ENCODE data around the gene NOL9. TPM values are rescaled to one million over a fixed set of nuclear protein-coding genes. Genes with fewer than 3 reads are reported as not detected.

NOL9 gene
- polyA plus RNA-seq, 1 of the 3 experiments (the other 2 are of a cell fraction), result 7.1 TPM

DNA sequence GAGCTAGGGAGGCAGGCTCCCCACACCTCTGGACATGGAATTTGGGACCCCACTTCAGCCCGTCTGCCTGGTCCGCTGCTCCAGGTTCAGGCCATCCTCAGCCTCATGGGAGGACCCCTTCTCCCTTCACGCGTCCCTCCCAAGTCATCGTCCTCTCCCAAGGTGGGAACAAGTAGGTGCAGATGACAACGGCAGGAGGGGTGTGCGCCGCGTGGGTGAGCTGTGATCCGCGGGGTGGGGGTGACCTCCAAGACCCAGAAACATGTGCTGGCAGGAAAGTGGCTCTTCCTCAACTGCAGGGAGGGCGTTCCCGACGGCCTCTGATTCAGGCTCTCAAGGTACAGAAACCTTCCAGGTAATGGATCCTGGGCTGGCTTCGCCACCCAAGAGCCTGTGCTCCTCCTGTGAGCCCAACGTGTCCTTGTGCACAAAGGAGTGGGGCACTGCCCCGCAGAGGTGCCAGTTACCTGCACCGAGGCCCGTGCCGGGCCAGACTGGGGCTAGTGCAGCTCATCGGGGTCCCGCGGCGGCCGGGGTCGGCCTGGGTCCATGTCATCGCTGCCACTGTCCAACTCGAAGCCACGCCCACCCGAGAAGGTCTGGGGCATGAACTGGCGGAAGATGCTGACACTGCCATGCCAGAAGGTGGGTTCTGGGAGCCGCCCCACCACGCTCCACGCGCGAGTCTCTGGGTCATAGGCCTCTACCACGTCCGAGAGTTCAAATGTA lies 38.7 kb upstream of the NOL9 start:
- ChIA-PET CTCF (interaction anchor here (0.9 to 1.7 kb wide), 3 partner anchors 11 to 39 kb away, joined by 4 to 5 read pairs (median 4); partner anchors contain the start of gene NOL9), POLR2A (no interaction called here)
- no peak overlapping the region for H3K4me2 ChIP-seq
- peaks cover 21% of the 10 kb centered on the region; the same call in 1 of the 2 replicates for H3K79me2 ChIP-seq (ENCODE audit: insufficient read depth)
- TF ChIP-seq RCOR1 (IDR thresholded peaks at IDR 0.05; ENCODE audit: low read length), result no peak
- TF ChIP-seq, protein P1, sequence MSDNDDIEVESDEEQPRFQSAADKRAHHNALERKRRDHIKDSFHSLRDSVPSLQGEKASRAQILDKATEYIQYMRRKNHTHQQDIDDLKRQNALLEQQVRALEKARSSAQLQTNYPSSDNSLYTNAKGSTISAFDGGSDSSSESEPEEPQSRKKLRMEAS (IDR thresholded peaks at IDR 0.05; ENCODE audit: low read depth), result no peak
- TF ChIP-seq, protein P2, sequence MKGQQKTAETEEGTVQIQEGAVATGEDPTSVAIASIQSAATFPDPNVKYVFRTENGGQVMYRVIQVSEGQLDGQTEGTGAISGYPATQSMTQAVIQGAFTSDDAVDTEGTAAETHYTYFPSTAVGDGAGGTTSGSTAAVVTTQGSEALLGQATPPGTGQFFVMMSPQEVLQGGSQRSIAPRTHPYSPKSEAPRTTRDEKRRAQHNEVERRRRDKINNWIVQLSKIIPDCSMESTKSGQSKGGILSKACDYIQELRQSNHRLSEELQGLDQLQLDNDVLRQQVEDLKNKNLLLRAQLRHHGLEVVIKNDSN (IDR thresholded peaks at IDR 0.05; ENCODE audit: borderline replicate concordance, low read depth), result no peak
- no peak for DNase-seq
- H4K20me1 ChIP-seq (ENCODE audit: insufficient read depth), result peaks cover 16% of the 10 kb centered on the region; the same call in 1 of the 2 replicates
- WGBS (ENCODE audit: low lambda C conversion rate), result 99% methylated on average over 17 of the region's 38 CpGs
- no peaks in the 10 kb centered on the region for H3K9me3 ChIP-seq
- peaks cover 4 to 53% of the 10 kb centered on the region in 2 experiments for H3K36me3 ChIP-seq (replicated peaks in 1 of 2; ENCODE audit: control insufficient read depth in 1 of 2, insufficient read depth in 2 of 2, low read length in 1 of 2)
- H3K27me3 ChIP-seq (ENCODE audit: insufficient read depth), result no peaks in the 10 kb centered on the region
- H2AFZ ChIP-seq (ENCODE audit: low read depth), result no peak overlapping the region
- H3F3A ChIP-seq (replicated peaks; ENCODE audit: insufficient read depth), result no peaks in the 10 kb centered on the region
- H3K9ac ChIP-seq, result no peak overlapping the region
- no peaks in the 10 kb centered on the region; a peak in 1 of 4 replicates for H3K4me1 ChIP-seq (ENCODE audit: control insufficient read depth in 1 of 2, insufficient read depth in 2 of 2, low read depth in 1 of 2, low read length in 1 of 2)
- H3K4me3 ChIP-seq (ENCODE audit: low read depth in 2 of 2, low read length in 1 of 2), result no peak overlapping the region
- H3K9me2 ChIP-seq, result no peaks in the 10 kb centered on the region
- H3K27ac ChIP-seq (ENCODE audit: low read depth in 2 of 2, low read length in 1 of 2), result no peak overlapping the region

DNA sequence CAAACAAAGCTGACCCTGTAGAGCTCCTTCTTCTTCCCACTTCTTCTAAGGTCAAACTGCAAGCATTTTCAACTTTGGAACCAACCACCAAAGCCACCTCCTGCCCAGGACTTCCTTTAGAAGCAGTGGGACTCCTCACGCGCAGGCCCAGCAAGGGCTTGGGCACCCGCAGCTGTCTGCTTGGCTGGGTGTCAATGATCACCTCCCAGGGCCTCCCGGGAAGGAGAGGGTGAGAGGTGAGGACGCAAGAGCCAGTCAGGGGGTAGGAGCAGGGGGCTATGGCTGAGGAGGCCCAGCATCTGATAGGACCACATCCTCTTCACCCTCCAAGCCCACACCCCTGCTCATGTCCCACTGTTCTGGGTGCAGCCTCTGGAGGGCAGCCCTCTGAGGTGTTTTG lies 38.1 kb upstream of the NOL9 start:
- Histone ChIP-seq H3K4me3 (ENCODE audit: low read depth in 2 of 2, low read length in 1 of 2) (no peak overlapping the region), H2AFZ (ENCODE audit: low read depth) (no peak overlapping the region), H4K20me1 (ENCODE audit: insufficient read depth) (peaks cover 12% of the 10 kb centered on the region; the same call in 1 of the 2 replicates), H3K36me3 (replicated peaks in 1 of 2; ENCODE audit: control insufficient read depth in 1 of 2, insufficient read depth in 2 of 2, low read length in 1 of 2) (peaks cover 4 to 50% of the 10 kb centered on the region in 2 experiments), H3K27me3 (ENCODE audit: insufficient read depth) (no peaks in the 10 kb centered on the region), H3F3A (replicated peaks; ENCODE audit: insufficient read depth) (no peaks in the 10 kb centered on the region), H3K27ac (ENCODE audit: low read depth in 2 of 2, low read length in 1 of 2) (no peak overlapping the region), H3K9me2 (no peaks in the 10 kb centered on the region), H3K9me3 (no peaks in the 10 kb centered on the region), H3K79me2 (ENCODE audit: insufficient read depth) (peaks cover 17% of the 10 kb centered on the region; the same call in 1 of the 2 replicates), H3K4me1 (ENCODE audit: control insufficient read depth in 1 of 2, insufficient read depth in 2 of 2, low read depth in 1 of 2, low read length in 1 of 2) (no peaks in the 10 kb centered on the region; a peak in 1 of 4 replicates), H3K4me2 (no peak overlapping the region), H3K9ac (no peak overlapping the region)
- CTCF ChIA-PET, result interaction anchor here (1.7 kb wide), 2 partner anchors 10 to 38 kb away, joined by 4 to 5 read pairs; partner anchors contain the start of gene NOL9
- DNase-seq, result no peak
- 80% methylated on average over 5 of the region's 5 CpGs for WGBS (ENCODE audit: low lambda C conversion rate)
- TF ChIP-seq NRF1 (IDR thresholded peaks at IDR 0.05; ENCODE audit: low read depth, low read length) (no peak), SIN3A (IDR thresholded peaks at IDR 0.05; ENCODE audit: borderline replicate concordance, low read depth, low read length) (no peak), MXI1 (IDR thresholded peaks at IDR 0.05; ENCODE audit: low read depth, low read length) (no peak), POLR2AphosphoS5 (IDR thresholded peaks at IDR 0.05; ENCODE audit: low read depth, low read length) (no peak), GATA2 (CRISPR knock-in tag; IDR thresholded peaks at IDR 0.05) (no peak), TAF1 (IDR thresholded peaks at IDR 0.05; ENCODE audit: borderline replicate concordance, low read depth, low read length) (no peak), NFIC (IDR thresholded peaks at IDR 0.05; ENCODE audit: borderline replicate concordance) (no peak), EZH2phosphoT487 (IDR thresholded peaks at IDR 0.05; ENCODE audit: borderline replicate concordance, low read depth) (no peak), RXRA (IDR thresholded peaks at IDR 0.05; ENCODE audit: borderline replicate concordance, low read depth) (no peak), FOXM1 (IDR thresholded peaks at IDR 0.05; ENCODE audit: low read depth) (no peak)
- TF ChIP-seq, protein P3, sequence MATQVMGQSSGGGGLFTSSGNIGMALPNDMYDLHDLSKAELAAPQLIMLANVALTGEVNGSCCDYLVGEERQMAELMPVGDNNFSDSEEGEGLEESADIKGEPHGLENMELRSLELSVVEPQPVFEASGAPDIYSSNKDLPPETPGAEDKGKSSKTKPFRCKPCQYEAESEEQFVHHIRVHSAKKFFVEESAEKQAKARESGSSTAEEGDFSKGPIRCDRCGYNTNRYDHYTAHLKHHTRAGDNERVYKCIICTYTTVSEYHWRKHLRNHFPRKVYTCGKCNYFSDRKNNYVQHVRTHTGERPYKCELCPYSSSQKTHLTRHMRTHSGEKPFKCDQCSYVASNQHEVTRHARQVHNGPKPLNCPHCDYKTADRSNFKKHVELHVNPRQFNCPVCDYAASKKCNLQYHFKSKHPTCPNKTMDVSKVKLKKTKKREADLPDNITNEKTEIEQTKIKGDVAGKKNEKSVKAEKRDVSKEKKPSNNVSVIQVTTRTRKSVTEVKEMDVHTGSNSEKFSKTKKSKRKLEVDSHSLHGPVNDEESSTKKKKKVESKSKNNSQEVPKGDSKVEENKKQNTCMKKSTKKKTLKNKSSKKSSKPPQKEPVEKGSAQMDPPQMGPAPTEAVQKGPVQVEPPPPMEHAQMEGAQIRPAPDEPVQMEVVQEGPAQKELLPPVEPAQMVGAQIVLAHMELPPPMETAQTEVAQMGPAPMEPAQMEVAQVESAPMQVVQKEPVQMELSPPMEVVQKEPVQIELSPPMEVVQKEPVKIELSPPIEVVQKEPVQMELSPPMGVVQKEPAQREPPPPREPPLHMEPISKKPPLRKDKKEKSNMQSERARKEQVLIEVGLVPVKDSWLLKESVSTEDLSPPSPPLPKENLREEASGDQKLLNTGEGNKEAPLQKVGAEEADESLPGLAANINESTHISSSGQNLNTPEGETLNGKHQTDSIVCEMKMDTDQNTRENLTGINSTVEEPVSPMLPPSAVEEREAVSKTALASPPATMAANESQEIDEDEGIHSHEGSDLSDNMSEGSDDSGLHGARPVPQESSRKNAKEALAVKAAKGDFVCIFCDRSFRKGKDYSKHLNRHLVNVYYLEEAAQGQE (IDR thresholded peaks at IDR 0.05; ENCODE audit: low read depth, low read length), result no peak
- TF ChIP-seq, protein P4, sequence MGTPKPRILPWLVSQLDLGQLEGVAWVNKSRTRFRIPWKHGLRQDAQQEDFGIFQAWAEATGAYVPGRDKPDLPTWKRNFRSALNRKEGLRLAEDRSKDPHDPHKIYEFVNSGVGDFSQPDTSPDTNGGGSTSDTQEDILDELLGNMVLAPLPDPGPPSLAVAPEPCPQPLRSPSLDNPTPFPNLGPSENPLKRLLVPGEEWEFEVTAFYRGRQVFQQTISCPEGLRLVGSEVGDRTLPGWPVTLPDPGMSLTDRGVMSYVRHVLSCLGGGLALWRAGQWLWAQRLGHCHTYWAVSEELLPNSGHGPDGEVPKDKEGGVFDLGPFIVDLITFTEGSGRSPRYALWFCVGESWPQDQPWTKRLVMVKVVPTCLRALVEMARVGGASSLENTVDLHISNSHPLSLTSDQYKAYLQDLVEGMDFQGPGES (IDR thresholded peaks at IDR 0.05; ENCODE audit: low read depth, low read length), result no peak
- TF ChIP-seq, protein P2 (IDR thresholded peaks at IDR 0.05; ENCODE audit: borderline replicate concordance, low read depth), result no peak
- TF ChIP-seq, protein P1 (IDR thresholded peaks at IDR 0.05; ENCODE audit: low read depth), result no peak
- TF ChIP-seq, protein P5, sequence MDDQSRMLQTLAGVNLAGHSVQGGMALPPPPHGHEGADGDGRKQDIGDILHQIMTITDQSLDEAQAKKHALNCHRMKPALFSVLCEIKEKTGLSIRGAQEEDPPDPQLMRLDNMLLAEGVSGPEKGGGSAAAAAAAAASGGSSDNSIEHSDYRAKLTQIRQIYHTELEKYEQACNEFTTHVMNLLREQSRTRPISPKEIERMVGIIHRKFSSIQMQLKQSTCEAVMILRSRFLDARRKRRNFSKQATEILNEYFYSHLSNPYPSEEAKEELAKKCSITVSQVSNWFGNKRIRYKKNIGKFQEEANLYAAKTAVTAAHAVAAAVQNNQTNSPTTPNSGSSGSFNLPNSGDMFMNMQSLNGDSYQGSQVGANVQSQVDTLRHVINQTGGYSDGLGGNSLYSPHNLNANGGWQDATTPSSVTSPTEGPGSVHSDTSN (IDR thresholded peaks at IDR 0.05), result no peak
- POLR2A ChIA-PET, result no interaction called here
